NCI-H2081 treated with DMSO at 0.1 percent for 48 hours (cell line): Measurements from ENCODE around the gene LENEP.
A peak's percentile ranks its signal among the peaks of the same experiment; 100 is the strongest.

Experiments used
- DNase-seq: peaks from one replicate; lab custom pipeline; 2025; lab: John Stamatoyannopoulos, UW

Gene LENEP

DNA sequence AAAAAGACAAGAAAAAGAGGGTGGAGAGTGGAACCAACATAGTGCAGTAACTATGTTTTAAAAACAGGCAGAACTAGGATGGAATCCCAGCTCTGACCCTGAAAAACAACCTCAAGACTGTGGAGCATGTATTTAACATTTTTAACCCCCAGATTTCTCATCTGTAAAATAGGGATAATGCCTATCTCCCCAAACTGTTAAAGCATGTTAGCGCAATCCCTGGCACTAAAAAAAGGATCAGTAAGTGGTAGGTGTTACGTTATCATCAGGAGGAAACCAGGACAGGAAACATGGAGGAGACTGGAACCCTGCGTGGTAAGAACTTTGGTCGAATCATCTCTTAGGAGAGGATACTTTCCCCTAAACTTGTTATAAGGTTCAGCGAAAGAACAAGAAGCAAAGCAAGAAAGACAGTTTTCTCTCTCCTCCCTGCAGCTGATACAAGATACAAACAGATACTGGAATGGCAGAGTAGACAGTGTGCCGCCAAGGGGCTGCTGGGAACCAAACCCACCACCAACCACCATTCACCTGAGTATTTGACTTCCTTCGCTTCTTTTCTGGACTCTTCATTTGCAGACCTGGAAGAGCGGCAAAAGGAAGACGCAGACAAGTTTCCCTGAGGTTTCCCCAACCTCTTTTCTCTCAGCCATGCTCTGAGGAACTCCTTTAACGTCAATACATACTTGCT is 32.8 kb upstream of the LENEP start:
- DNase-seq, result no peak

DNA sequence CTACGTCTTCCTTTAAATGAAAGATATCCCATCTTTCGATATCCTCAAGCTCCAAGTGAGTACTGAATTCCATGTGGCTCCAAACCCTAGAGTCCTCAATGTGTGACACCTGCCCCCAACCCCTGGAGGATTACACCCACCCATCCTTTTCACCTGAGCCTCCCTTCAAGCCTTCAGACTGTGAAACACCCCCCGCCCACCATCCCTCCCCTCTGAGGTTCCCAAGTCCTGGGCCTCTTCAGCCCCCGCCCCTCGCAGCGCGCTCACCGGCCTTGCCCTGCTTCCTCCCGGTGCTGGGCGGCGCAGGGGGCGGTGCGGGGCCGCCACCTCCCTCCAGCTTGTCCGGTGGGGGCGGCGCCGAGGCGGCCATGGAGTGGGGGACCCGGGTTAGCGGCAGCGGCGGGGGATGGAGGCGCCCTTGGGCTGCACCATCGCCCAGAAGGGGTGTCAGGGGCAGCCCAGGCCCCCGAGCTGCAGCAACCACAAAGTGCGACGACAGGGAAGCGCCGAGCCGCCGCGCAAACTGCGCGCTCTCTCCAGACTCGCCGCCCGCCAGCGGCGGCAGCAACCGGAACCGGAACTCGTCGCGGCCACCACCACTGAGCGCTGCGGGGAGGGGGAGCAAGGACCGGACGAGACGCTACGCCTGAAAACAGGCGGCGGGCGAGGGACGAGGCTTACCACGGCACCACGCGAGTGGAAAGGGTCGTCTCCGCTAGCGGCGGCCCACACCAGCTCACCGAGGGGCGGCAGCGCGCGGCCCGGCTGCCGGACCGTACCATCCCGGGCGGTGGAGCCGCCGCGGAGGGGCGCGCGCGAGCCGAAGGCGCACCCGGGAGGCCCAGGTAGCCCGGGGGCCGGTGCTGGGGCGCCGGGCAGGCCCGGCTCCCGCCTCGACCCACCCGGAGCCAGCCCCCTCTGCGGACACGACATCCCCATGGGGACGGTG is 31.9 kb upstream of the LENEP start, which contains the start of gene PYGO2:
TSS of gene PYGO2 (minus strand) at position 576 of the 949 bp plus-strand sequence. CDS start at position 370, 206 bp downstream.
- DNase-seq, result no peak

DNA sequence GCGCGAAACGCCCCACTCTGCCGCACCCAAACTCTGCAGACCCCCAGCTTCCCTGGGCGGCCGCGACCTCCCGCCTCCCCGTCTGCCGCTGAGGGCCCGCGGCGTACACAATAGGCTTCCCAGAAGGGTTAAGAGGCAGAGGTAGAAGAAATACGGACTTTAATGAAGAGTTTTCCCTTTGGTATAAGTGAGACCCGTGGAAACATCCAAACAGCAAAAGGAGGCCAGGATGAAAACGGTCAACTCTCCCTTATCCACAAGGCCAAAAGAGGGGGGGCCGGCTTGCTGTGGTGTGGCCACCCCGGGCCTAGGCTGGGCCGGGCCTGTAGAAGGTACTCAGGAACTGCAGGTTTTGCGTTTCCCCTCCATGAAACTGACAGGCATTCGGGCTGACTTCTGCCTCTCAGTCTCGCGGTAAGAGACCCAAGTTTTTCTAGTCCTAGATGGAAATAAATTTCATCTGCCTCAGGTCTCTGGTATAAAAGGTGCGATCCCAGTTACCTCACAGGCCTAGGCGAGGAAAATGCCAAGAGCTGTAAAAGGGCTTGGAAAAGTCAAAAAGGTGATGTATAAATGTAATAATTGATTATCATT is 31.1 kb upstream of the LENEP start:
- no peak for DNase-seq

GRCh38 chr1:154962795-154963330 is 30.5 kb upstream of the LENEP start:
- no peak for DNase-seq

DNA sequence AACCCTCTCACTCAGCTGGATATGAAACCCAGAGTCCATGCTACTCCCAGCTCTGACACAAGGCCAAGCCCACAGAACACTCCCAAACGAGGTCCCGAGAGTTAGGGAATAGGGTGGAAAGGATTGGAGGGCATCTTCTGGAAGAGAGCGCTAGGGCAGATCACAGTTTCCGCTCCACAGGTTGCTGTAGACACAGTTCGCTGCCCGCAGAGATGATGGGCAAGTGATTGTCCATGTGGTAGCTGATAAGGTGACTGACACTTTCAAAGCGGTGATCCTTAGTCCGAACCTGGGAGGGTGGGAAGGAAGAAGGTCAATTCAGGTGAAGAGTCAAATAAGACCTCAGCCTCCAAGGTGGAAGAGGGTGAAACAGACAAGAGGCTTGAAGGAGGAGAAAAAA is 29.7 kb upstream of the LENEP start:
- no peak for DNase-seq

DNA sequence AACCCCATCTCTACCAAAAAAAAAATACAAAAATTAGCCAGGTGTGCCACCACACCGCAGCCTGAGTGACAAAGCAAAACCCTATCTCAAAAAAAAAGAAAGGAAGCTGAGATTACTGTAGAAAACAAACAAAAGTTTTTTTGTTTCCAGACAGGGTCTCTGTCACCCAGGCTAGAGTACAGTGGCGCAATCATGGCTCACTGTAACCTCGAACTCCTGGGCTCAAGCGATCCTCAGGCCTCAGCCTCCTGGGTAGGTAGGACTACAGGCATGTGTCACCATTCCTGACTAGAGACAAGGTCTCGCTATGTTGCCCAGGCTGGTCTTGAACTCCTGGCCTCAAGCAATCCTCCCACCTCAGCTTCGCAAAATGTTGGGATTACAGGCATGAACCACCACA is 29.0 kb upstream of the LENEP start:
- no peak for DNase-seq

- no peak for DNase-seq
Measured at GRCh38 chr1:154966111-154966510, 27.3 kb upstream of the LENEP start.

- no peak for DNase-seq
Measured at GRCh38 chr1:154967331-154967950, 25.9 kb upstream of the LENEP start.

- DNase-seq, result no peak
Measured at GRCh38 chr1:154968731-154969130, 24.7 kb upstream of the LENEP start.

- DNase-seq, result no peak
Measured at GRCh38 chr1:154969246-154969645, 24.1 kb upstream of the LENEP start.

DNA sequence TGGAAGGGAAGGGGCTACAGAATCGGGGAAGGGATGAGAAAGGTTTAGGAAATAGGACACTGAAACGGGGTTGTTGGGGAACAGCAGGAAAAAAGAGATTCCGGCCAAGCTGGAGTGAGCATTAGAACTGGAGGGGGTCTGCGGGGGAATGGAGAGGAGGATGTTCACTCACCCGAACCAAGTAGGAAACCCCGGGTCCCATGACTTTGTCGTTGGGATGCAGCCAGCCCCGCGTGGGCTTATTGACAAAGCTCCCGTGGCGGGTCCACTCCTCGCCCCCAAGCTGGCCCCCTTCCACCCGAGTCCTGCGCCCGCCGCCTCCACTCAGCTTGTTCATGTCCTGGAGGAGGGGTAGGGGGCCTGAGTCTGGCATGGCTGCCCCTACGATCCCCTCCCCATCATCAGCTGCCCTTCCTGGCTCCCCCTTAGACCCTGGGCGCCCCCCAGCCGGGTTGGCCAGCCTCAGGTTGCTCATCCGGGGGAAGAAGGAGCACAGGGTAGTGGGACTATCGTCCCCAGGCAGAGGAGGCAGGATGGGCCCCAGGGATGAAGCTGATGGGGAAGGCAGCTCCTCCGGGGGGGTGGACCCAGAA is 23.4 kb upstream of the LENEP start:
- DNase-seq, result no peak

GRCh38 chr1:154970631-154971340 is 22.6 kb upstream of the LENEP start, which contains the start of gene SHC1:
Gene SHC1 (minus strand): TSS chr1:154970747. CDS start chr1:154970526, 221 bp downstream.
- DNase-seq, result no peak

DNA sequence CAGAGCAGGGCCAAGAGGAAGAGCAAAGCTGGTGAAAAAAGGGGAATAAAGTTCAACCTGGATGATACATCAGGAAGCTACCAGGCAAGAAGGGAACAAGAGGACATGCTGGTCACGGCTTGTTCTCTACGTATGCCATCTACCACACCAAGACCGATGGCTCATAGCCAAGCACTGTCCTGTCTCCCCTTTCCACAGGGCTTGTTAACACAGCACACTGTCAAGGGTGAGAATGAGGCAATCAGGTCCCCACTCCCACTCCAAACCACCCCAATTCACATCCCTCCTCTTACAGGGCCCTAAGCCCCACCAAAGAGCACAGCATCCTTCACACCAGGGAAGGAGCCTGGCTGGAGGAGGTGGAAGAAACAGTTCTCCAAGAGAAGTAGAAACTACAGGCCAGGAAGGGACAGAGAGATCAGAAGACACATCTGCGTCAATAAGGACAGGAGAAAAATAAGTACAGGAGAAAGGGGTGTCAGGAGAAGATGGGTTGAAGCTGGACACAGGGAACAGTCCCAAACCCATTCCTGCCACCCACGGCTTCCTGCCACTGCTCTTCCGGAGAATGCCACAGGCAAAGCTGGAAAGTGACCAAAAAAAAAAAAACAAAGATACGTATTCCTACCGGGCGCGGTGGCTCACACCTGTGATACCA is 21.9 kb upstream of the LENEP start:
- no peak for DNase-seq

GRCh38 chr1:154972213-154972516 is 21.2 kb upstream of the LENEP start:
- no peak for DNase-seq

DNA sequence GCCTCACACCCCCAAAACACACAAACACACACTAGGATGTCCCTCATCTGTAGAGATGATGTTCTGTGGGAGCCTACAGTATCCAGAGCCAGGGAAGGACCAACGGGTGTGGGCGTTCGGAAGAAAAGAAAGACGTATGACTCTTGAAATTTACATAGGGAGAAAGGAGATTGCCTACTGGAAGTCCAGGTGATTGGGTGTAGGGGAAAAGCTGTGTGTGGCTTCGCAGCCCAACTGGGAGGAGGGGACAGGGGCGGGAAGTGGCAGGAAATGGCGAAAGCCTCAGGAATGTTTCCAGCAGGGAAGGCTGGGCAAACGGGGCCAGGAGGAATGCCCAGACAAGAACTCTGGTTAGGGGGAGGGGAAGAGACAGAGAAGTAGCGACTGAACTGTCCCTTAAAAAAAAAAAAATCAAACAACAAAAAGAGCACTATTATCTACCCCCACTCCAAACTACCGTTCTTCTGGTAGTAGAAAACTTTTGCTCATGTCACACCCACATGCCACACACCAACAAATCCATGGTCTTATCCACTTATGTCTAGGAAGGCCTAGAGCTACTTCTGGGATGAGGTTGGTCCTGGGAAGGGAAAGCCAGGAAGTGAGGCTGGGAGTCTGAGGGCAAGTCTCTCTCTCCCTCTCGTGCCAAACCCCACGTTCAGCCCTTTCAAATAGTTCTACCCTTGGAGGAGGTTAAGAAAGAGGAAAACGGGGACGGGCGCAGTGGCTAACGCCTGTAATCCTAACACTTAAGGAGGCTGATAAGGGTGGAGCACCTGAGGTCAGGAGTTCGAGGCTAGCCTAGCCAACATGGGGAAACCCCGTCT is 20.7 kb upstream of the LENEP start:
- no peak for DNase-seq

DNA sequence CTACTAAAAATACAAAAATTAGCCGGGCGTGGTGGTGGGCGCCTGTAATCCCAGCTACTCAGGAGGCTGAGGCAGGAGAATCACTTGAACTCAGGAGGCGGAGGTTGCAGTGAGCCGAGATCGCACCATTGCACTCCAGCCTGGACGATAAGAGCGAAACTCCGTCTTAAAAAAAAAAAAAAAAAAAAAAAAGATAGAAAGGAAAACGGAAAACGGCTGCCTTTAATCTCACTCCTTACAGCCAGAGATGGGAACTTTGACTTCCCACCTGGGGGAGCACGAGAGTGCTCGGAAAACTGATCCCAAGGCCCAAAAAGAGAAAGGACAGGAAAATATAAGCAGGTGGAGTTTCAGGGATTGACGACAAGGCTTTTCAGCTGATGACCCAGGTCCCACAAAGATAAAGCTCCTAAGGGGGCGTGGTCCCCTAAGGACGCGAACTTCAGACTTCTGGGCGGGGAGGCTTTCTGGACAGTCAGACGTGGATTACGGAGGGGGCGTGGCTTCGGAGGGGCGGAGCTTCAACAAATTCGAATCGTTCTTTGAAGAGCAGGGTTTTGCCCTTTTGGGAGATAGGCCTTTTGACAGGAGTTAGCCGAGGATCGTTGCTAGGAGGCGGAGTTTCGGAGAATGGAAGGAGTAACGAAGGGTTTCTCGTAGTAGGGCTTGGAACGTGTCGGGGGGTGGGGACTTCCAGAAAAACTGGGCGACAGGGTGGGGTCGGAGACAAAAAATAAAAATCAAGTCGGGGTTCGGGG is 19.9 kb upstream of the LENEP start:
- DNase-seq, result peak; percentile 44

- DNase-seq, result peak; percentile 100
Measured at GRCh38 chr1:154974102-154974807, 19.1 kb upstream of the LENEP start, which contains the start of gene CKS1B. Gene CKS1B (plus strand): TSS chr1:154974681. CDS start chr1:154974746, 65 bp downstream.

- peak; percentile 97 for DNase-seq
Measured at GRCh38 chr1:154974808-154975408, 18.5 kb upstream of the LENEP start.
